Naive thymus-derived CD8-positive, alpha-beta T cell (primary cell): ENCODE measurements around the gene FN3K. TPM values are rescaled to one million over a fixed set of nuclear protein-coding genes. Genes with fewer than 3 reads are reported as not detected.

Experiments used
- ATAC-seq, 2 donors: fragments of 150-1000 bp; cut with Tn5 transposase in 1 of 2; sonication (Bioruptor Pico), chemical (Tn5 transposase) in 1 of 2; 1 replicate in 1 of 2; 2 replicates in 1 of 2; pipeline ENCODE4 v1.10.0; 2021; ENCODE audit warnings: mild to moderate bottlenecking in 2 of 2, moderate library complexity in 2 of 2
- POLR2A ChIA-PET: fragments of 350-600 bp; sonication (Branson Sonifier 250); formaldehyde crosslinking; loops from one replicate; lab custom pipeline; 2021; ENCODE audit warnings: antibody characterized with exemption; lab: Charles Lee
- DNase-seq, 10 donors: peaks; one replicate each; pipeline versions ENCODE4 v3.0.0 to v3.0.0-alpha.2; 2020 to 2022
- H3K27ac Mint-ChIP-seq, 10 donors: one replicate each; pipeline ENCODE4 v1.8.0; 2020 to 2022; ENCODE audit warnings: mild to moderate bottlenecking in 10 of 10, mixed read lengths in 10 of 10, moderate library complexity in 4 of 10, inconsistent platforms in 1 of 10
- H3K27me3 Mint-ChIP-seq, 5 donors: one replicate each; pipeline ENCODE4 v1.8.0; 2021 to 2022; ENCODE audit warnings: mixed read lengths in 5 of 5
- H3K36me3 Mint-ChIP-seq, 3 donors: one replicate each; pipeline ENCODE4 v1.8.0; 2020 to 2022; ENCODE audit warnings: mixed read lengths in 3 of 3, mild to moderate bottlenecking in 2 of 3, inconsistent platforms in 1 of 3
- H3K4me1 Mint-ChIP-seq, 4 donors: one replicate each; pipeline ENCODE4 v1.8.0; 2021 to 2022; ENCODE audit warnings: mixed read lengths in 4 of 4
- H3K4me3 Mint-ChIP-seq, 10 donors: one replicate each; pipeline ENCODE4 v1.8.0; 2020 to 2022; ENCODE audit warnings: mild to moderate bottlenecking in 10 of 10, mixed read lengths in 10 of 10, moderate library complexity in 6 of 10, inconsistent platforms in 1 of 10
- H3K9me3 Mint-ChIP-seq, 9 donors: one replicate each; pipeline ENCODE4 v1.8.0; 2020 to 2022; ENCODE audit warnings: mixed read lengths in 9 of 9, mild to moderate bottlenecking in 3 of 9, inconsistent platforms in 1 of 9, moderate library complexity in 1 of 9
- polyA plus RNA-seq, 3 donors: library from polyadenylated mRNA; unstranded; fragments of 300-500 nt; fragmentation: Illumina TruSeq; gene quantifications; one replicate each; pipeline ENCODE4 v1.2.3, GENCODE V29; 2021
- total RNA-seq, 8 experiments: library from RNA in 2 of 8; stranded (reverse) in 2 of 8; gene quantifications; one replicate each; pipeline ENCODE4 v1.2.3 and lab custom pipeline; 2021 to 2026

The FN3K gene
- total and polyA plus RNA-seq, 5 experiments from 2014 or later: 0.40 to 12.7 (median 0.88) TPM

DNA sequence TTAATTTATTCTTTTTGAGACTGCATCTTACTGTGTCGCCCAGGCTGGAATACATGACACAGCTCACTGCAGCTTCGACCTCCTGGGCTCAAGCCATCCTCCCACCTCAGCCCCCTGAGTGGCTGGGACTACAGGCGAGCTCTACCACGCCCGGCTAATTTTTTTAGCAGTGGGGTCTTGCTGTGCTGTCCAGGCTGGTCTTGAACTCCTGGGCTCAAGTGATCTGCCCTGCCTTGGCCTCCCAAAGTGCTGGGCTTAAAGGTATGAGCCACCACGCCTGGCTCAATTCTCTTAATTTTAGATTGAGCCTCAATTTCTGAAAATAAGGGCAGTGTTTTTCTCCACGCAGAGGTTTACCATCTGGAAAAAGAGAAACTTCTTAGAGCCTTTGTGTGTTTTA, 63.3 kb downstream of the FN3K start:
- ATAC-seq: no peak
- Mint-ChIP-seq H3K4me3 (no peak overlapping the region), H3K27ac (no peak overlapping the region), H3K4me1 (peaks cover 0 to 18% (median 14%) of the 10 kb centered on the region in 4 donors), H3K36me3 (peaks cover 0 to 31% (median 8%) of the 10 kb centered on the region in 3 donors), H3K9me3 (no peaks in the 10 kb centered on the region), H3K27me3 (no peaks in the 10 kb centered on the region)
- POLR2A ChIA-PET: no interaction called here
- peak in 1 of 10 donors; percentile 34 for DNase-seq

- Mint-ChIP-seq H3K4me1 (peaks cover 0 to 19% (median 14%) of the 10 kb centered on the region in 4 donors), H3K36me3 (peaks cover 0 to 31% (median 8%) of the 10 kb centered on the region in 3 donors), H3K4me3 (no peak overlapping the region), H3K27me3 (no peaks in the 10 kb centered on the region), H3K9me3 (no peaks in the 10 kb centered on the region), H3K27ac (no peak overlapping the region)
- POLR2A ChIA-PET: no interaction called here
- ATAC-seq: no peak
- peak in 1 of 10 donors; percentile 14 for DNase-seq
Observed at GRCh38 chr17:82799591-82799990, 64.2 kb downstream of the FN3K start.

Other genes starting within 250 kb of the FN3K start
- 10 to 100 TPM; 54.6 to 58.4 TPM for gene FOXK2, start 215.9 kb upstream of the FN3K start, total RNA-seq
- gene FOXK2, start 215.9 kb upstream of the FN3K start, polyA plus RNA-seq: 1 to 10 TPM; 3.2 to 5.7 (median 4.3) TPM
- gene WDR45B, start 87.2 kb upstream of the FN3K start, total RNA-seq: 10 to 100 TPM; 68.6 to 75.0 TPM
- gene WDR45B, start 87.2 kb upstream of the FN3K start, polyA plus RNA-seq: 10 to 100 TPM; 22.5 to 32.6 (median 27.9) TPM
- gene RAB40B, start 36.9 kb upstream of the FN3K start, total RNA-seq: 1 to 10 TPM; 5.0 to 6.1 TPM
- gene RAB40B, start 36.9 kb upstream of the FN3K start, polyA plus RNA-seq: 1 to 10 TPM; 1.4 to 2.7 (median 1.7) TPM
- 10 to 100 TPM; 42.8 to 43.6 TPM for gene FN3KRP, start 18.9 kb upstream of the FN3K start, total RNA-seq
- 10 to 100 TPM; 28.6 to 46.2 (median 33.9) TPM for gene FN3KRP, start 18.9 kb upstream of the FN3K start, polyA plus RNA-seq
- 100 to 1,000 TPM; 155 to 170 TPM for gene TBCD, start 16.4 kb downstream of the FN3K start, total RNA-seq
- gene TBCD, start 16.4 kb downstream of the FN3K start, polyA plus RNA-seq: 10 to 100 TPM; 41.2 to 91.9 (median 53.9) TPM
- gene ZNF750, start 104.4 kb downstream of the FN3K start, total RNA-seq: not detected
- gene ZNF750, start 104.4 kb downstream of the FN3K start, polyA plus RNA-seq: not detected